Stimulated activated CD4-positive, alpha-beta T cell treated with anti-CD3 and anti-CD28 coated beads, TNF-alpha, amount 100 ng/mL, for 48 hours (primary cell): ENCODE results near the gene OR1F1.
"Not testable (repeated sequence)": the region's sequence is repeated elsewhere in the genome, so short reads cannot be mapped to it uniquely, and the experiment has no call there.

Experiments used
- DNase-seq, 3 donors: peaks; one replicate each; pipeline ENCODE4 v3.0.0-alpha.2; 2020; ENCODE audit warnings: low read depth in 3 of 3

OR1F1 gene

DNA sequence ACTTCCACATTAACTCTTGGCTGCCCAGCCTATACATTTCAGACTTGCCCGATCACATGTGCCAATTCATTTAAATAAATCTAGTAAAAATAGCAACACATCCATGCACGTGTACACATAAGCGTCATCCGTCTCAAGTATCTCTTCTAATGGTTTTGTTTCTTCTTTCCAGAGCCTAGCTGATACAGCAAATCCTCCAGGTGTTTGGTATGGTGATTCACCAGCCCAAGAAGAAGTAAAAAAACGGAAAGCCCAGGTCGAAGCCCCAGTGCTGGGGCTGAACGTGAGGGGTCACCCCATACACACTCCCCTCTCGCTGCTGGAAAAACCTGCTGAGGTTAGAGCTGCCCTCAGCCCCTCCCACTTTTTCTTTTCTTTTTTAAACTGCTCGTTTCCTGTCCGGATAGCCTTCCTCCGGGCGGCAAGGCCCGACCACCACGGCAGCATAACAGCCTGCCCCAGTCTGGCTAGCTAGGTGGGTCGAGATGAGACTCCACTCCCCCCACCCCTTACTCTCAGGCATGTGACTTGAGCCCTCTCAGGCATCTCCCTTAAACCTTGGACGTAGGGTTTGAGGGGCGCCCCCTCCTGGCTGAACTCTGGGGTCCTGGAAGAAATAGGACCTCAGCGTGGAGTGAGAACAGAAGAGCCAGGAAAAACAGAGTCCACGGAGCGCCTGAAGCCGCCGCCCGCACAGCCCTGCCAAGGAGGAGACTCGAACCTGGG, 13.9 kb upstream of the OR1F1 start:
- no peak for DNase-seq

DNA sequence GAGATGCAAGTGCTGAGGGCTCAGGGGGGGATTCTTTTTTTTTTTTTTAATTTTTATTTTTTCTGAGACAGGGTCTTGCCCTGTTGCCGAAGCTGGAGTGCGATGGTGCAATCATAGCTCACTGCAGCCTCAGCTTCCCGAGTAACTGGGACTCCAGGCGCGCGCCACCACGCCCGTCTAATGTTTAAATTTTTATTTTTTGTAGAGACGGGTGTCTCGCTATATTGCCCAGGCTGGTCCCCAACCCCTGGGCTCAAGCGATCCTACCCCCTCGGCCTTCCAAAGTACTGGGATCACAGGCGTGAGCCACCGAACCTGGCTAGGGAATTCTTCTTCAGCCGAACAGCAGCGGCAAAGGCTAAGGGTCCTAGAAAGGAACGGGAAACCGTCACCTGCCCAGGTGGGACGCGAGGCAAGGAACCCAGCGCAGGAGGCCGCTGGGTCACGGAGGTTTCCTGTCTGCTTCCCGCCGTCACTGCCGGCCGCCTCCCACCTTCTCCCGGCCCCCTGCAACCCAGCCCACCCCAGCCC, 13.3 kb upstream of the OR1F1 start:
- no peak for DNase-seq

- peak in 1 of 3 donors; percentile 61 for DNase-seq
Measured at GRCh38 chr16:3175157-3176093, 12.6 kb upstream of the OR1F1 start.

GRCh38 chr16:3179651-3180050, 8.4 kb upstream of the OR1F1 start:
- no peak for DNase-seq

DNA sequence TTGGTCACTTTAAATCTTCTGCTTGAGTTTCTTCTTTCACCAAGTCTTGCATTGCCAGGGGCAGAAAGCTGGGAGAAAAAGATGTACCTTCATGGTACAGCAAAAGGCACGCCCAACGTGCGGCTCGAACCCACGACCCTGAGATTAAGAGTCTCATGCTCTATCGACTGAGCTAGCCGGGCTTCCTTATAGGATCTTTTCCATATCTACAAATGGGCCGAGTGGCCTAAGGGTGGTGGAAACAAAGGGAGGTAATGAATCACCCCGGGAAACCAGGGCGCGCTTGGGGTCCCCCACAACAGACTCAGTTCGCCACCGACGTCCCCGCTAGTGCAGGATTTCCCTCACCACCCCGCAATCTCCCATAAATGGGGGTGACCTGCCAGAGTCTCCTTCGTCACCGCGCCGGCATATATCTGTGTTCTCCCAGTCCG, 7.5 kb upstream of the OR1F1 start:
- no peak for DNase-seq

DNA sequence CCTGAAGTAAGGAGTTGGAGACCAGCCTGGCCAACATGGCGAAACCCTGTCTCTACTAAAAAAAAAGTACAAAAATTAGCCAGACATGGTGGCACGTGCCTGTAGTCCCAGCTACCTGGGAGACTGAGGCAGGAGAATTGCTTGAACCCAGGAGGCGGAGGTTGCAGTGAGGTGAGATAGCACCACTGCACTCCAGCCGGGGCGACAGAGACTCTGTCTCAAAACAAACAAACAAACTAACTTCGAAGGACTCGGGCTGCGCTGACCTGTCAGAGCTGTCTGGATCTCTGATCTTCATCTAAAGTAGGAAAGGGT, 5.8 kb upstream of the OR1F1 start:
- DNase-seq: not testable (repeated sequence)

DNA sequence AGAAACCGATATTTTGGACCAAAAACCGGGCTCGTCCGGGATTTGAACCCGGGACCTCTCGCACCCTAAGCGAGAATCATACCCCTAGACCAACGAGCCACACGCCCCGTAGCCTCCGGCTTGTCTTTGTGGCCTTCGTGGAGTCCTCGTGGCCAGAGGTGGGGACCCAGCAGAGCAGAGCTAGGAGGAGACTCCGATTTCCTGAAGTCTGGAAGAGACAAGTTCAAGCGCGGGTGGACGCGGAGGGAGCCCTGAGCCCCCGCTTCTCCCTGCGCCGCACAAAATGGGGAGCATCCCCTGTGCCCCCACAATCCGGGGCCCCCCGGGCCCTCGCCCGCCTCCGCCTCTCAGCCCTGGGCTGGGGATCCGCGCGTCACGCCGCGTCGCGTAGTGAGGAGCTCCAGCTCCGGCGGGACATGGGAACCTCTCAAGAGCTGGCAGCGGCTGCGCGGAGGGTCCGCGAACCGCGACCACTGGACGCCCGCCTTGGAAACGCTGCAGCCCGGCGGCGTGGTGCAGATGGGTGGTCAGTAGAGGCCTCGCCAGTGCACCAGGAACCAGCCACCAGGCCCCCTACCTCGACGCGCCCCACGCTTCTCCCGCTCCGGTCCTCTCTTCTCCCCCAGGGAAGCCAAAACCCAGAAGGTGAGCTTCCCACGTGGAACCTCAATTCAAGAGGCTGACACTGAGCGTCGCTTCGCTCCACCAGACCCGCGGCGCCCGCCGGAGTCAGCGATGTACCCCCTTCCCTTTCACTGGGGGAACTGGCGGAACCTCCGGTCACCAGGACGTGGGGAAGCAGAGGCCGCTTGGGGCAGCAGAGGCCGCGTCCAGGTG, 5.2 kb upstream of the OR1F1 start:
- DNase-seq: peak in 1 of 3 donors; percentile 55

DNA sequence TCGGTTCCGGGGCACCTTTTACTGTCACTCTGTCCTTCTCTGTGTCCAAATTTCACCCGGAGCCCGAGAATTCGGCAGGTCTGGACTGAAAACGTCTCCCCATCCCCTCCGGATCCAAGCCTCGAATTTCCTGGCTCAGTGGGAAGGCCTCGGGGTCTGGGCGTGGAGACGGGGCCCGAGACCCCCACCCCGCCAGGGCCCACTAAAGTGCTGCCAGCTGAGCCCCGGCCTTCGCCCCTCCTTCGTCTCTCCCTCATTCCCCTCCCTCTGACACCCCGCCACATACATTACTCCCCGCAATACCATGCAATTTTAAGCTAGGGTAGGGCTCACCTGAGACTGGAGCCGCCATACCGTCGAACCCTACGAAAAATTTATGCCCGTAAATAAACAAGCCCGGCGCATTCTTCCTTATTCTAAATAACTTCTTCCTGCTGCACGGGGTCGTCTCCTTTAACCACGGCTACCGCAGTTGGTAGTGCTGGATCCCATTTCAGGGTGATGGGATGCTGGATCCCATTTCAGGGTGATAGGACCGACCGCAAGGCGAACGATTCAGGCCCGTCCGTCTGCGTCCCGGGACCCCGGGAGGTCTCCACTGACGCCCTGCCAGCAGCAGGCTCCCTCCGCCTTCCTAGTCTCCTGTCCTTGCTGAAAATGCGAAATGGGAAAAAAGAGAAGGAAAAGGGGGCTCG, 4.4 kb upstream of the OR1F1 start:
- DNase-seq: no peak

- no peak for DNase-seq
Measured at GRCh38 chr16:3186946-3187690, 886 bp upstream of the OR1F1 start.

GRCh38 chr16:3188675-3188924, 596 bp downstream of the OR1F1 start:
- DNase-seq: no peak

GRCh38 chr16:3188925-3189825, 1.2 kb downstream of the OR1F1 start:
- peak in 2 of 3 donors; percentile 53 to 61 for DNase-seq

DNA sequence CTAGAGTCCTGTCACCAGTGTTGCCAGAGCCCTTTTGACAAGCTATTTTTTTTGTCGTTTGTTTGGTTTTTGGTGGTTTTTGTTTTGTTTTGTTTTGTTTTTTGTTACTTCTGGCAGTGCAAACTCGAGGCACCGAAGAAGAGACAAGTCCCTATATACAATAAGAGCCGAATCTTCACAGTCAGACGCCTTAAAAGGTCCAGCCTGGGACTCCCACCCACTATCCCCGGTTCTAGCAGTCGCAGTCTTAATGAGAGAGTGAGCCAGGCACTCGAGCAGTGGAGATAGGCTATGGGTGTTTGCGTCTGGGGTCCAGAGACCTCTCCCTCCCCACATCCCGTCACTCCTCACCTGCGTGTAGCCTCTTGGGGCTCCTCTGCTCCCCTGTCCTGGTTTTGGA, 1.9 kb downstream of the OR1F1 start:
- no peak for DNase-seq

DNA sequence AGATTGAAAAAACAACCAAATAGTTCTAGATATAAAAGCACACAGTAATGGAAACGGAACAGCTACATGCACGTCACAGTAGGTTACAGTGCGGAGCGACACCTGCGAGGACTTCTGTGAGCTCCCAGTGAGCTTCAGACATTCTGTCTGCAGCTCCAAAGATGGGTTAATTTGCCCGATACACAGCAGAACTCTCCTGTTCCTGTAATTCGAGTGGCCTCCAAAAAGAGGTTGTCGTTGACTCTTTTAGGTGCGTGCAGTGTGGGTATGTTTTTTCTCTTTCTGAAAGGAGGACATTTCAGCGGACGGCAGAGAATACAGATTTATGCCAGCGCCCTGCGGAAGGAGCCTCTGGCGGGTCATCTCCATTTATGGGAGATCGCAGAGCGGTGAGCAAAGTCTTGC, 2.9 kb downstream of the OR1F1 start:
- no peak for DNase-seq

DNA sequence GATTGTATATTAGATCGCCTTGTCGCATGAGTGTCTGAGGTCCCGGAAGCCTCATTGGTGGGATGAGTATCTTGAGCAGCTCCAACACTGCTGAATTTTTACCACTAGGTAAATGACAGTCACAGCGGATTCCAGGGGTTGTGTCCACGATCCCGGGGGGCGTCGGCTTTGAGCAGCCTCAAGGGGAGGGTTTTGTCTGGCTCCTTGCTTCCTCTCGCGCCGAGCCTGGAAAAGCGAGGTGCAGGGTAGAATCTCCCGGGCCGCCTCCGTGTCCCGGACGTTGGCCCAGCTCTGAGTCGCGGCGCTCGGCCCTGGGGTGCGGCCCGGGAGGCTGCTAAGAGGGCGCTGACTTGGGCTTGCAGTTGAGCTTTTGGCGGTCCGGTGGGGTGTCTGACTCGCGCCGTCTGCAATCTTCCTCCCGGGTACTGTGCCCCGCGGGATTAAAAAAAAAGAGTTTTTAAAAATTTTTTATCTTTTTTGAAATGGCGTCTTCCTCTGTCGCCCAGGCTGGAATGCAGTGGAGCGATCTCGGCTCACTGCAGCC, 4.5 kb downstream of the OR1F1 start:
- DNase-seq: no peak

GRCh38 chr16:3193221-3194212, 5.5 kb downstream of the OR1F1 start:
- no peak for DNase-seq

DNA sequence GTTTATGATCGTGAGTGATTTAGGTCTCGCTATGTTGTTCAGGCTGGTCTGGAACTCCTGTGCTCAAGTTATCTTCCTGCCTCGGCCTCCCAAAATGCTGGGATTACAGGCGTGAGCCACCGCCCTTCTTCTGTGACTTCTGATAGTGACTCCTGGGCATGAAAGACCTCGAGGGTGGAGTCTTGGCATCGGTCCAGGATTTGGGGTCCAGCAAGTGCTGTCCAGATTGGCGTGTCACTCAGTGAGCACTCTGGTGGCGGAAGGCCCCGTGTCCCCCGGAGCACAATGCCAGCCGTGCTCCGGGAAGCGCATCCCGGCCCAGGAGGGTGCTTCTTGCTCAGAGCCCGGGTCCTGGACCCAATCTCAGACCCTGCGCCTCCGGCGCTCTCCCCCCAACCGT, 6.8 kb downstream of the OR1F1 start:
- no peak for DNase-seq

GRCh38 chr16:3195975-3196374, 8.0 kb downstream of the OR1F1 start:
- no peak for DNase-seq

DNA sequence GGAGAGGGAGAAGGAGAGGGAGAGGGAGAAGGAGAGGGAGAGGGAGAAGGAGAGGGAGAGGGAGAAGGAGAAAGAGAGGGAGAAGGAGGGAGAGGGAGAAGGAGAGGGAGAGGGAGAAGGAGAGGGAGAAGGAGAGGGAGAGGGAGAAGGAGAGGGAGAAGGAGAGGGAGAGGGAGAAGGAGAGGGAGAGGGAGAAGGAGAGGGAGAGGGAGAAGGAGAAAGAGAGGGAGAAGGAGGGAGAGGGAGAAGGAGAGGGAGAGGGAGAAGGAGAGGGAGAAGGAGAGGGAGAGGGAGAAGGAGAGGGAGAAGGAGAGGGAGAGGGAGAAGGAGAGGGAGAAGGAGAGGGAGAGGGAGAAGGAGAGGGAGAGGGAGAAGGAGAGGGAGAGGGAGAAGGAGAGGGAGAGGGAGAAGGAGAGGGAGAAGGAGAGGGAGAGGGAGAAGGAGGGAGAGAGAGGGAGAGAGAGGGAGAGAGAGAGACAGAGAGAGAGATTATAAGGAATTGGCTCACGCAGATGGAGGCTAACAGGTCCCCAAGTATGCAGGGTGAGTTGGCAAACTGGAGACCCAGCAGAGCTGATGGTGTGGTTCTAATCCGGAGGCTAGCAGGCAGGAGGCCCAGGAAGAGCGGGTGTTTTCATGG, 9.8 kb downstream of the OR1F1 start:
- not testable (repeated sequence) for DNase-seq
